IMR-90 (cell line): ENCODE results near the gene TRMT2A.

Source experiments
- BHLHE40 ChIP-seq: fragments of 150-350 bp; IDR thresholded peaks from 2 replicates; pipeline ENCODE4 v1.6.1; 2016; ENCODE audit warnings: mild to moderate bottlenecking, low read depth, low read length
- CEBPB ChIP-seq: IDR thresholded peaks from 2 replicates; pipeline ENCODE4 v1.6.1; 2012; ENCODE audit warnings: low read depth, low read length, improper control_type of control experiment
- FOS ChIP-seq: fragments of 150-350 bp; IDR thresholded peaks from 2 replicates; pipeline ENCODE4 v1.6.1; 2016; ENCODE audit warnings: low read depth, low read length
- MAFK ChIP-seq: IDR thresholded peaks from 2 replicates; pipeline ENCODE4 v1.6.1; 2012; ENCODE audit warnings: low read depth, low read length, improper control_type of control experiment
- POLR2A ChIP-seq: IDR thresholded peaks from 2 replicates; pipeline ENCODE4 v1.6.1; 2012; ENCODE audit warnings: mild to moderate bottlenecking, low read depth, low read length
- RAD21 ChIP-seq: IDR thresholded peaks from 2 replicates; pipeline ENCODE4 v1.6.1; 2012; ENCODE audit warnings: low read length, improper control_type of control experiment
- RCOR1 ChIP-seq: IDR thresholded peaks from 2 replicates; pipeline ENCODE4 v1.6.1; 2012; ENCODE audit warnings: mild to moderate bottlenecking, low read length, improper control_type of control experiment; ENCODE audit not compliant: insufficient replicate concordance
- SMC3 ChIP-seq: fragments of 150-350 bp; IDR thresholded peaks from 2 replicates; pipeline ENCODE4 v1.6.1; 2016; ENCODE audit warnings: low read depth, mild to moderate bottlenecking, antibody characterized with exemption, low read length, moderate library complexity
- TF ChIP-seq, protein P1 (sequence below): conservative IDR thresholded peaks from 2 replicates; pipeline ENCODE4 v1.5.1; 2012; ENCODE audit warnings: mild to moderate bottlenecking, low read depth, low read length, improper control_type of control experiment

GRCh38 chr22:20091690-20092476 lies 25.1 kb downstream of the TRMT2A start:
- TF ChIP-seq, protein P1, sequence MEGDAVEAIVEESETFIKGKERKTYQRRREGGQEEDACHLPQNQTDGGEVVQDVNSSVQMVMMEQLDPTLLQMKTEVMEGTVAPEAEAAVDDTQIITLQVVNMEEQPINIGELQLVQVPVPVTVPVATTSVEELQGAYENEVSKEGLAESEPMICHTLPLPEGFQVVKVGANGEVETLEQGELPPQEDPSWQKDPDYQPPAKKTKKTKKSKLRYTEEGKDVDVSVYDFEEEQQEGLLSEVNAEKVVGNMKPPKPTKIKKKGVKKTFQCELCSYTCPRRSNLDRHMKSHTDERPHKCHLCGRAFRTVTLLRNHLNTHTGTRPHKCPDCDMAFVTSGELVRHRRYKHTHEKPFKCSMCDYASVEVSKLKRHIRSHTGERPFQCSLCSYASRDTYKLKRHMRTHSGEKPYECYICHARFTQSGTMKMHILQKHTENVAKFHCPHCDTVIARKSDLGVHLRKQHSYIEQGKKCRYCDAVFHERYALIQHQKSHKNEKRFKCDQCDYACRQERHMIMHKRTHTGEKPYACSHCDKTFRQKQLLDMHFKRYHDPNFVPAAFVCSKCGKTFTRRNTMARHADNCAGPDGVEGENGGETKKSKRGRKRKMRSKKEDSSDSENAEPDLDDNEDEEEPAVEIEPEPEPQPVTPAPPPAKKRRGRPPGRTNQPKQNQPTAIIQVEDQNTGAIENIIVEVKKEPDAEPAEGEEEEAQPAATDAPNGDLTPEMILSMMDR, result no peak
- TF ChIP-seq POLR2A, result no peak
- TF ChIP-seq SMC3, result no peak
- TF ChIP-seq FOS, result no peak
- no peak for TF ChIP-seq CEBPB
- no peak for TF ChIP-seq RAD21
- TF ChIP-seq RCOR1, result no peak
- TF ChIP-seq BHLHE40, result no peak
- no peak for TF ChIP-seq MAFK
